Activated naive CD4-positive, alpha-beta T cell treated with anti-CD3 and anti-CD28 coated beads for 36 hours (primary cell): Measurements from ENCODE around the gene PSG3. TPM values are rescaled to one million over a fixed set of nuclear protein-coding genes. Genes with fewer than 3 reads are reported as not detected.
"Not testable (repeated sequence)": the region's sequence is repeated elsewhere in the genome, so short reads cannot be mapped to it uniquely, and the experiment has no call there.

Experiments
- CTCF ChIA-PET: fragments of 350-600 bp; sonication (Branson Sonifier 250); formaldehyde crosslinking; loops from one replicate; lab custom pipeline; 2021; ENCODE audit warnings: antibody characterized with exemption; lab: Charles Lee
- DNase-seq: peaks from one replicate; pipeline ENCODE4 v3.0.0-alpha.2; 2020
- H3K27ac Mint-ChIP-seq: one replicate; pipeline ENCODE4 v1.8.0; 2021; ENCODE audit warnings: mild to moderate bottlenecking, mixed read lengths
- H3K27me3 Mint-ChIP-seq: one replicate; pipeline ENCODE4 v1.8.0; 2021; ENCODE audit warnings: low read depth, mixed read lengths
- H3K36me3 Mint-ChIP-seq: one replicate; pipeline ENCODE4 v1.8.0; 2021; ENCODE audit warnings: low read depth, mixed read lengths
- H3K4me1 Mint-ChIP-seq: one replicate; pipeline ENCODE4 v1.8.0; 2021; ENCODE audit warnings: low read depth, mixed read lengths
- H3K4me3 Mint-ChIP-seq: one replicate; pipeline ENCODE4 v1.8.0; 2021; ENCODE audit warnings: mild to moderate bottlenecking, moderate library complexity, mixed read lengths
- H3K9me3 Mint-ChIP-seq: one replicate; pipeline ENCODE4 v1.8.0; 2021; ENCODE audit warnings: mixed read lengths
- intact Hi-C: fragments of 100-400 bp; cut with micrococcal nuclease; formaldehyde crosslinking; loops from one replicate; pipeline ENCODE4 v1.15.1; 2023
- total RNA-seq, 2 experiments: library from RNA; stranded (reverse); gene quantifications; one replicate each; pipeline ENCODE4 v1.2.3, GENCODE V29; 2021

PSG3 gene
- not detected for total RNA-seq

DNA sequence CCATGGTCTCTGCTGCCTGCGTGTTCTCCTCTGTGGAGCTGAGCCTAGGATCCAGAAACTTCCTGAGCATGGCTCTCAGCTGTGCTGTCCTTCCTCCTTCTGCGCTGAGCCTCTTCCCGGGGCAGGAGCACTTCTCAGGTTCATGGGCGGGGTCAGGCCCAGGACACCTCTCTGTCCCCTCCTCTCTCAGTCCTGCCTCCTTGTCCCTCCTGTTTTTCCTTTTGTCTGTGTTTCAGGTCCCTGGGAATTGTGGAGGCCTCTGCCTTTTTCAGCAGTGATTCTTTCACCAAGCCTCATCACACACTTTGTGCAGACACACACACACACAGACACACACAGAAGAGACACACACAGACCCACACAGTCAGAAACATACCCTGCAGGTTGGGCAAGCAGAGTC is at the start of gene PSG3:
TSS of gene PSG3 (minus strand) at position 101 of the 400 bp plus-strand sequence. CDS start at position 4, 97 bp downstream.
- H3K4me3 Mint-ChIP-seq, DNase-seq, H3K27ac Mint-ChIP-seq, H3K36me3 Mint-ChIP-seq, H3K9me3 Mint-ChIP-seq, CTCF ChIA-PET, H3K4me1 Mint-ChIP-seq: not testable (repeated sequence)
- intact Hi-C loops: loop anchor here (10.0 kb wide), 1 partner anchor 136 kb away; no protein-coding TSS in a partner anchor
- peaks cover 22% of the 10 kb centered on the region for H3K27me3 Mint-ChIP-seq

DNA sequence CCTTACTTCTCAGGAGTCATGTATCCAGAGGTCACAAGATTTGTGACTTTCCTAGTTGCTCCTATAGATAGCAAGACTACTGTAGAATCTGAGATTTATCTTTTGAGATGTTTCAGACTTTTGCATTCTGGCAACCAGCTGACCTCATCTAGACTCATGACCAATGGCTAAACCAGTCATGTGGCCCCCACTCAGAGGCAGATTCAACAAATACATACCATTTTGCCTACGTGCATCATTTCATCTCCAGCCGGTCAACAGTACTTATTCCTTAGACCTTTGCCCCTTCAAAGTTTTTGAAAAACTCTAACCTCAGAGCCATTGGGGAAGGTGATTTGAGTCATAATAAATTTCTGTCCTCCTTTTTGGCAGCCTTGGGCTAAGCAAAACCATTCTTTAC is 48.5 kb upstream of the PSG3 start:
- H3K4me3 Mint-ChIP-seq, intact Hi-C loops, H3K27ac Mint-ChIP-seq, H3K36me3 Mint-ChIP-seq, DNase-seq, H3K4me1 Mint-ChIP-seq, H3K27me3 Mint-ChIP-seq, CTCF ChIA-PET: not testable (repeated sequence)
- H3K9me3 Mint-ChIP-seq: peaks cover 22% of the 10 kb centered on the region

DNA sequence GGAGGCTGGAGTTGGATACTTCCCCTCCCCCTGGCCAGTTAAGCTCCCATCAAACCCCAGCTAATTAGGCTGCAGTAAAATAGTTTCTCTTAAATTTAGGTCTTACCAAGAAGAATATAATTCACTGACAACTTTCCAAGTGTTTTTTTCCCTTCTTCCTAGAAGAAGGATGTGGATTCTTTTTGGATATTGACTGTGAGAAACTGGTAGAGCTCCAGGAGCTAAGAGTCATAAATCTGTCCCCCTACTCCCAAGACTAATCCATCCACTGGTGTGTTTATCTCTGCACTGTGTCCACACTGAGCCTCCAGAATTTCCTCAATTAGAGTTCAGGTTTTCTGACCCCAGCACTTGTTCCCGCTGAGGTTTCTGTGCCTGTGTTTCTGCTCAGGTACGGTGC is 47.5 kb upstream of the PSG3 start:
- peaks cover 12% of the 10 kb centered on the region for H3K9me3 Mint-ChIP-seq
- intact Hi-C loops, H3K27me3 Mint-ChIP-seq, H3K27ac Mint-ChIP-seq, H3K4me3 Mint-ChIP-seq, CTCF ChIA-PET, H3K4me1 Mint-ChIP-seq, H3K36me3 Mint-ChIP-seq, DNase-seq: not testable (repeated sequence)

DNA sequence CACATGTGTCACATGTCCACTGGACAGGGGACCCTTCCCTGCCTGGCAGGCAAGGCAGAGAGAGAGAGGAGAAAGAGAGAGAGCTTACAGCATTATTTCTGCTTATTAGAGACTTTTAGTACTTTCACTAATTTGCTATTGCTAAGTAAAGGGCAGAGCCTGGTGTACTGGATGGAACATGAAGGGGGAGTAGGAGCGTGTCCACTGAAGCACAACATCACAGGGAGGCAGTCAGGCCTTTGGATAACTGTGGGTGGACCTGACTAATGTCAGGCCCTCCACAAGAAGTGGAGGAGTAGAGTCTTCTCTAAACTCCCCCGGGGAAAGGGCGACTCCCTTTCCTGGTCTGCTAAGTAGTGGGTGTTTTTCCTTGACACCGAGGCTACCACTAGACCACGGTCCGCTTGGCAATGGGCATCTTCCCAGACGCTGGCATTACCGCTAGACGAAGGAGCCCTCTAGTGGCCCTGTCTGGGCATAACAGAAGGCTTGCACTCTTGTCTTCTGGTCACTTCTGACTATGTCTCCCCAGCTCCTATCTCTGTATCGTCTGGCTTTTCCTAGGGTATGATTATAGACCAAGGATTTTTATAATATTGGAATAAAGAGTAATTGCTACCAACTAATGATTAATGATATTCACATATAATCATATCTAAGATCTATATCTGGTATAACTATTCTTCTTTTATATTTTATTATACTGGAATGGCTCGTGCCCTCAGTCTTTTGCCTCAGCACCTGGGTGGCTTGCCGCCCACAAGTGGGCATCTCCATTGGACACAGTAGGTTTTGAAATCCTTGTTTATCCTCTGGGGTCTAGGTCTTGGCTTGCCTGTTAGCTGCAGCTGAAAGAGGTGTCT is 36.7 kb upstream of the PSG3 start:
- not testable (repeated sequence) for H3K4me1 Mint-ChIP-seq, H3K36me3 Mint-ChIP-seq, H3K27ac Mint-ChIP-seq, H3K4me3 Mint-ChIP-seq, H3K9me3 Mint-ChIP-seq
- peak; percentile 66 for DNase-seq
- intact Hi-C loops: loop anchor here (10.0 kb wide), 1 partner anchor 142 kb away; no protein-coding TSS in a partner anchor
- CTCF ChIA-PET: interaction anchor here (0.6 to 1.2 kb wide), 3 partner anchors 81 to 93 kb away, joined by 3 read pairs; no protein-coding TSS in a partner anchor
- peaks cover 18% of the 10 kb centered on the region for H3K27me3 Mint-ChIP-seq

DNA sequence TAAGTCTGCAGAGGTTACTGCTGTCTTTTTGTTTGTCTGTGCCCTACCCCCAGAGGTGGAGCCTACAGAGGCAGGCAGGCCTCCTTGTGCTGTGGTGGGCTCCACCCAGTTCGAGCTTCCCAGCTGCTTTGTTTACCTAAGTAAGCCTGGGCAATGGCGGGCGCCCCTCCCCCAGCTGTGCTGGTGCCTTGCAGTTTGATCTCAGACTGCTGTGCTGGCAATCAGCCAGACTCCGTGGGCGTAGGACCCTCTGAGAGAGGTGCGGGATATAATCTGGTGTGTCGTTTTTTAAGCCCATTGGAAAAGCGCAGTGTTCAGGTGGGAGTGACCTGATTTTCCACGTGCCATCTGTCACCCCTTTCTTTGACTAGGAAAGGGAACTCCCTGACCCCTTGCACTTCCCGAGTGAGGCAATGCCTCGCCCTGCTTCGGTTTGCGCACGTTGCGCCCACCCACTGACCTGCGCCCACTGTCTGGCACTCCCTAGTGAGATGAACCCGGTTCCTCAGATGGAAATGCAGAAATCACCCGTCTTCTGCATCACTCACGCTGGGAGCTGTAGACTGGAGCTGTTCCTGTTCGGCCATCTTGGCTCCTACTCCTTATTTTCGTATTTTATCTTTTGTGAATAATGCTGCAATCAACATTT is 34.4 kb upstream of the PSG3 start:
- H3K4me1 Mint-ChIP-seq, H3K9me3 Mint-ChIP-seq, CTCF ChIA-PET, DNase-seq, H3K27ac Mint-ChIP-seq, H3K36me3 Mint-ChIP-seq, H3K4me3 Mint-ChIP-seq: not testable (repeated sequence)
- peaks cover 16% of the 10 kb centered on the region for H3K27me3 Mint-ChIP-seq
- intact Hi-C loops: loop anchor here (10.0 kb wide), 1 partner anchor 140 kb away; no protein-coding TSS in a partner anchor

DNA sequence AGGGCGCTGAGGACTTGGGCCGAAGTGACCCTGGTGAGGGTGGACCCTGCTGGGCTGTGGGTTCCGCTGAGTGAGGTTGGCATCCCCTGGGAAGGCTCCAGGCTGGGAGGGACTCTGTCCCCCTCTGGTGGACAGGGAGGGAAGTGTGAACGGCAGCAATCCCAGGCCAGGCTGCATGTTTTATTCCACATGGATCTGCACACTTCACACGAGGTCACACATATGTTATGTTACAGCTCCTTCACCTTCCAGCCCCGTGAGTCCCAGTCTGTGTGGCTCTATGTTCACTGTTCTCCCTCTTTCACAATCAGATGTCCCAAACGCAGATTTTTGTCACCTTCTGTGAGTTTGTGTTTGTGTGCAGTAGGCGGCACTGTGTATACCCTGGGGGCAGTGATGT is 27.0 kb upstream of the PSG3 start:
- H3K9me3 Mint-ChIP-seq, H3K27ac Mint-ChIP-seq, H3K4me3 Mint-ChIP-seq, DNase-seq, intact Hi-C loops, H3K36me3 Mint-ChIP-seq, H3K27me3 Mint-ChIP-seq, H3K4me1 Mint-ChIP-seq: not testable (repeated sequence)
- CTCF ChIA-PET: interaction anchor here (0.8 to 0.9 kb wide), 2 partner anchors 83 to 116 kb away, joined by 4 read pairs; no protein-coding TSS in a partner anchor

DNA sequence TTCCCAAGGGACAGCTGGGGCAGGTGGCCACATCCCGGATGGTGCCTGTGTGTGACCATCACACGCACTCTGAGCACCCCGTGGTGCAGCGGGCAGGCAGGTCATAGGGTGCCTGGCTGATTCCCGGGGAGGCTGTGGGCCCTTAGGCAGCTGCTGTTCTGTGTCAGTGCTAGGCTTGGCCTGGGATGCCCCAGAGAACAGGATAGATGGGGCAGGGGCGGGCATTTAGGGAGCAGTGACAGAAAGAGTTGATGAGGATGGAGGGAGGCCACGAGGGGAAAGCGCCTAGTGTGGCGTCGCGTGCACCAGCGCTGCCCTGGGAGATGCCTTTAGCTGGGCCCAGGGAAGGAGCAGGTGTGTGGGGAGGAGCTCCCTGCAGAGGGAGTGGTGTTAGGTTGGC is 26.6 kb upstream of the PSG3 start:
- DNase-seq, H3K4me3 Mint-ChIP-seq, H3K36me3 Mint-ChIP-seq, H3K4me1 Mint-ChIP-seq, H3K27me3 Mint-ChIP-seq, intact Hi-C loops, H3K9me3 Mint-ChIP-seq, H3K27ac Mint-ChIP-seq: not testable (repeated sequence)
- CTCF ChIA-PET: interaction anchor here (0.8 to 0.9 kb wide), 2 partner anchors 82 to 117 kb away, joined by 4 read pairs; no protein-coding TSS in a partner anchor

DNA sequence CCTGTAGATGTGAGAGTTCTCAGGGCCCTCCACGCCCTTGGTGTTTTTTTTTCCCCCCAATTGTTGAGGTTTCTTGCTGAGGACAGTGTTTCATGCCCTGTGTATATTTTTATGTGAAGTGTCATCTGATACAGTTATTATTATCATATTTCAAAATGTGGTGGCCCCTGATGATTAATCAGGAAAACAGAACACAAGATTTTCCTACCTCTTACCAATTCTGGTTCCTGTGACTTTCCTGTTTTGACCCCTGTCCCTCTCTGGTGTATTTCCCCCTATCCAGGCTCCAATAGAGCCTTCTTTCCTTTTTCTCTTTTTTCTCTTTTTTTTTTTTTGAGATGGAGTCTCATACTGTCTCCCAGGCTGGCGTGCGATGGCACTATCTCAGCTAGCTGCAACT is 24.6 kb upstream of the PSG3 start:
- intact Hi-C loops: no loop called here
- Mint-ChIP-seq H3K27ac (no peak overlapping the region), H3K36me3 (no peaks in the 10 kb centered on the region), H3K9me3 (peaks cover 2% of the 10 kb centered on the region), H3K27me3 (peaks cover 5% of the 10 kb centered on the region), H3K4me1 (no peaks in the 10 kb centered on the region), H3K4me3 (no peak overlapping the region)
- DNase-seq: no peak
- CTCF ChIA-PET: no interaction called here

DNA sequence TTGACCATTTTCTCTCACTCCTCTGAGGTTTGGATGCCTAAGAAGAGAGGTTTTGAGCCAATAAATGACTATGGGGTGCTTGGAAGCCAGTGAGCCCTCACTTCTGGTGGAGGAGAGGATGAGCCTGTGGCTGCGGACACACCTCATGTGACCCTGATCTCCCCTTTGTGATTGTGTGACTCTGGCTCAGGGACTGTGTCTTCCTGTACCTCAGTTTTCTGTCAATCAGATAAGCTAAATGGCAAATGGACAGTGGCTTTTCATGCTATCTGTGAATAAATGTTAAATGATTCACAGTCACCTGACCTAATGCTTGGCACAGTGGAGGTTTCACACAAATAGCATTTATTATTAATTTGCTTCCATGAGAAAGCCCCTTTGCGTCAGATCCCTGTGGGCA is 22.5 kb upstream of the PSG3 start:
- Mint-ChIP-seq H3K27me3 (peaks cover 5% of the 10 kb centered on the region), H3K27ac (no peak overlapping the region)
- CTCF ChIA-PET: interaction anchor here (0.9 kb wide), 1 partner anchor 56 kb away, joined by 3 read pairs; no protein-coding TSS in a partner anchor

DNA sequence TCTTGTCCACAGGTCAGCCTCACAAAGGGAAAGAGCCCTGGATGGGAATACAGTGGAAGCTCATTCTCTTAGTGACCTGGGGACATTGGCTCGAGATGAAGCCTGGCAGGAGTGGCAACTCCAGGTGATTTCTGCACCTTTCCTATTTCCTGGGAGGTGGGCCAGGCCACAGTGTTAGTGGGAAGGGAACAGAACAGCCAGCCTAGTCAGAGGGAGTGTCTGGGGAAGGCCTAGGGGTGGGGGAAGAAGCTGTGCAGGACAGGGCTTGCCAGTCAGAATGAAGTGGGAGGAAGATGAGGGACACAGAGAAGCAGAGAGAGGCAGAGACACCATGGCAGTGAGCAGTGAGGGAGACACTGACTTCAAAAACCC is 21.6 kb upstream of the PSG3 start:
- CTCF ChIA-PET: not testable (repeated sequence)

More for the DNA sequence above, 22.5 kb upstream of the PSG3 start:
- Mint-ChIP-seq H3K4me3 (no peak overlapping the region), H3K4me1 (no peaks in the 10 kb centered on the region), H3K36me3 (no peaks in the 10 kb centered on the region), H3K9me3 (no peaks in the 10 kb centered on the region)
- no peak for DNase-seq
- intact Hi-C loops: no loop called here

DNA sequence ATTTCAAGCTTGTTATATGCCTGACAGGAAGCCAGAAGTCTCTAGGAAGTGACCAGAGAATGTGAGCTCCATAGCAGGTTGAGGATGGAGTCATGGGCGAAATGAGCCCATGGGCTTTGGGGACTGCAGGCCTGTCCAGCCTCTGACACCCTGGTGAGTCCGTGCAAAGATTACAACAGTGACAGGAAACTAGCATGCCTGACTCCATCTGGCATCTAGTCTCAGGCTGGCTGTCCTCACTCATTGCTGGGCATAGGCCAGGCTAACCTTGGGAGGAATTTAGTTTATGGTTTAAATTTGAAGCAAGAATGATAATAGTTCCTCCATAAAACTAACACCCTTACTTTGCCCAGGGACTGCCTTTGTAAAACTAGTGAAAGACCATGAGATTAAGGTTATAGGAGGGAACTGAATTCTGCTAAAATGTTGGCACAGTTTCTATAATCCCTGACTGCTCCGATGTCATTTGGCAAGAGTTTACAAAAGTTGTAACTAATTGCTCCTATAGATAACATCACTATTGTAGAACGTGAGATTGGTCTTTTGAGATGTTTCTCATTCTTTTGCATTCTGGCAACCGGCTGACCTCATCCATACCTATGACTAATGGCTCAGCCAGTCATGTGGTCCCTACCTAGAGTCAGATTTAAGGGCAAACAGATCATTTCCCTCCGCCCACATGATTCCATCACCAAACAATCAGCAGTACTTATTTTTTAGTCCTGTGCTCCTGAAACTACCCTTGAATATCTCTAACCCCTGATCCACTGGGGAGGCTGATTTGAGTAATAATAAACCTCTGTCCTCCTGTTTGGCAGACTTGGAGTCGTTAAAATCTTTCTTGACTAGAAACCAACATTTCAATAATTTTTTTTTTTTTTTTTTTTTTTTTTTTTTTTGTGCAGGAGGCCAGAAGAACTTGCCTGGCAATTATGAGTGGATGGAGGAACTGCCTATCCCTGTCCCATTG is 21.0 kb upstream of the PSG3 start:
- H3K36me3 Mint-ChIP-seq, H3K4me1 Mint-ChIP-seq, H3K27me3 Mint-ChIP-seq, intact Hi-C loops, H3K4me3 Mint-ChIP-seq, H3K9me3 Mint-ChIP-seq, H3K27ac Mint-ChIP-seq, CTCF ChIA-PET: not testable (repeated sequence)
- peak; percentile 27 for DNase-seq

More for the DNA sequence above, 21.6 kb upstream of the PSG3 start:
- H3K27ac Mint-ChIP-seq, intact Hi-C loops, H3K4me1 Mint-ChIP-seq, H3K36me3 Mint-ChIP-seq, H3K4me3 Mint-ChIP-seq, H3K27me3 Mint-ChIP-seq, DNase-seq, H3K9me3 Mint-ChIP-seq: not testable (repeated sequence)

DNA sequence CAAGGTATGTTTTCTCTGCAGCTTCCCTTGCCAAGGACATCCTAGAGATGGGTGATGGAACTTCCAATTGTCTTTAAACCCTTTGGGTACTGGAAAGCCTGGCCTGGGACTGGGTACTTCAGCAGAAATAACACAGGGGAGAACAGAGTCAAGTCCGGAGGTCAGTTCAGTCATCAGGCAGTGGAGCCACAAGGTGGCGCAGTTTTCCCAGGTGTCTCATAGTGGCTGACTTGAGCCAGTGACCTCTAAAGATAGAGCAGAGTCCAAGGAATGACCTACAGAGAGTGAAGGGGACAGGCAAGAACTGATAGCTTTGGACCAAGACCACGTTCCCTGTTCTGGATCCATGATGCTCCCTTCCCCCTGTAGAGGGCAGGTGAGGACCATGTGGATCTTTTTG is 18.4 kb upstream of the PSG3 start:
- CTCF ChIA-PET, H3K9me3 Mint-ChIP-seq, H3K4me3 Mint-ChIP-seq, H3K27ac Mint-ChIP-seq, H3K27me3 Mint-ChIP-seq, H3K36me3 Mint-ChIP-seq, intact Hi-C loops, H3K4me1 Mint-ChIP-seq: not testable (repeated sequence)
- DNase-seq: peak; percentile 33
